GM19468 (cell line): ENCODE data around the gene PDZD4.
A peak's percentile ranks its signal among the peaks of the same experiment; 100 is the strongest.

Experiments
- ATAC-seq: cut with Tn5 transposase; IDR thresholded peaks from one replicate; pipeline ENCODE4 v1.9.1; 2021; ENCODE audit warnings: mild to moderate bottlenecking, moderate library complexity, moderate number of reproducible peaks; ENCODE audit not compliant: unreplicated experiment; ENCODE audit errors: extremely low read depth

PDZD4 gene

DNA sequence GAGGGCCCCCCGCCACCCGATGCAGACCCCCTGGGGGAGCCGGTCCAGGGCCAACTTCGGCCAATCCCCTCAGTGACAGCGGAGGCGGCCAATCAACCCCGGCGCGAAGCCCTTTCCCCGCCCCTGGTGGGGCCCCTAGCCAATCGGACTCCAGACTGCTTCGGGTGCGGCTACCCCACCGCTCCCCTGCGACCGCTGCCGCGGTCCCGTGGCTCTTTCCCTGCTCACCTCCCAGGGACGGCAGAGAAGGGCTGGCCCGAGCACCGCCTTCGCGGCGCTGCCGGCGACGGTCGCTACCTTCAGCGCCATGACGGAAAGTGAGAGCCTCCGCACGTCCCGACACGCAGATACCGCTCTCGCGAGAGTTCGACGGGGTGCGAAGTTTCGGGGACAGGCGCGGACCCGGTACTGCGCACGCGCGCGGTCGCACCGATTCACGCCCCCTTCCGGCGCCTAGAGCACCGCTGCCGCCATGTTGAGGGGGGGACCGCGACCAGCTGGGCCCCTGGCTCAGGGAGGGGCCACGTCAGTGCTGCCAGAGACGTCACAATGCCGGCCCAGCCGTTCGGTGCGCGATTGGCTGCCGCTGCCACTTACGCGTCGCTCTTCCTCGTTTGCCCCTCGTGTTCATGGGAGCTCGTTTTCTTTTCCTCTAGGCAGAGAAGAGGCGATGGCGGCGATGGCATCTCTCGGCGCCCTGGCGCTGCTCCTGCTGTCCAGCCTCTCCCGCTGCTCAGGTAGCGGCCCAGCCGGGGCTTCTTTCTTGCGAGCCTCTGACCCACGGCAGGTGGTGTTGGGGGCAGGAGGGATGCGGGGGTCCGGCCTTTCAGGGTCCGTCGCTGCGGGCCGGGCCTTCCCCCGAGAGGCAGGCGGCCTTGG is 36.1 kb downstream of the PDZD4 start, which contains the start of the genes IDH3G and SSR4:
TSS of gene IDH3G (minus strand) at position 358 of the 879 bp plus-strand sequence. CDS start at position 309, 49 bp downstream.
TSS of gene SSR4 (plus strand) at position 651 of the 879 bp plus-strand sequence. CDS start at position 671, 20 bp downstream.
- peak; percentile 79 for ATAC-seq

DNA sequence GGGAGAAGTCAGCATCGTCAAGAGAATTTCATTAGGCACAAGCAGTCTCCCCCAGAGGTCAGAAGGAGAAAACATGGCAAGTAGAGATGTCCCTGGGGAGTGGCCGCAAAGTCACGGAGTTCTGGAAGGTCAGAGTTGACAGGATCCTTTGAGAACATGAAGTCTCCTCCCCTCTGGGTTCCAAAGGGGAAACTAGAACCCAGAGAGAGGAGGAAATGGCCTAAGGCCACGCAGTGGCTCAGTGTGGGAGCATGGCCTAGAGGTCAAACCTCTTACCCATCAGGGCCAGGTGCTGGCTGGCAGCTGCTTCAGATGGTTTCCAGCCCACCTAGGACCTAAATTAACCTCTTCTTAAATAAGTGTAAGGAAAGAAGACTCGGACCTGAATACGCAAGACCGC is 37.1 kb downstream of the PDZD4 start:
- ATAC-seq, result no peak

DNA sequence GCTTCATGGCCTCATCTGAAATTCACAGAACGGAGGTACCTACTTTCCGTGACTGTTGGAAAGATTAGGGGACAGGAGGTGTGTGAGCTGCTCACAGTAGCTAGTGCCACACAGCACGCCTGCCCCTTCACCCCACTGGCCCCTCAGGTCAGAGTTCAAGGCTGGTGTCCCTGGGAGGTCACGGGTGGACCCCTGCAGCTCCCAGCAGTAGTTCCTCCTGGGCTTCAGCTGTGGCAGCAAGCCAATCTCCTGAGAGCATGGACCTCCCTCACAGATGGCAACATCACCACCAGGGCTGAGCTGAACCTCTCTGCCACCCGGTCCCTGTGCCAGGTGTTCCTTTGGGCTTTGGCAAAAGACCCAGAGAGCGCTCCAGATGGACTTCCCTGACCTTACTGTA is 38.0 kb downstream of the PDZD4 start:
- no peak for ATAC-seq

DNA sequence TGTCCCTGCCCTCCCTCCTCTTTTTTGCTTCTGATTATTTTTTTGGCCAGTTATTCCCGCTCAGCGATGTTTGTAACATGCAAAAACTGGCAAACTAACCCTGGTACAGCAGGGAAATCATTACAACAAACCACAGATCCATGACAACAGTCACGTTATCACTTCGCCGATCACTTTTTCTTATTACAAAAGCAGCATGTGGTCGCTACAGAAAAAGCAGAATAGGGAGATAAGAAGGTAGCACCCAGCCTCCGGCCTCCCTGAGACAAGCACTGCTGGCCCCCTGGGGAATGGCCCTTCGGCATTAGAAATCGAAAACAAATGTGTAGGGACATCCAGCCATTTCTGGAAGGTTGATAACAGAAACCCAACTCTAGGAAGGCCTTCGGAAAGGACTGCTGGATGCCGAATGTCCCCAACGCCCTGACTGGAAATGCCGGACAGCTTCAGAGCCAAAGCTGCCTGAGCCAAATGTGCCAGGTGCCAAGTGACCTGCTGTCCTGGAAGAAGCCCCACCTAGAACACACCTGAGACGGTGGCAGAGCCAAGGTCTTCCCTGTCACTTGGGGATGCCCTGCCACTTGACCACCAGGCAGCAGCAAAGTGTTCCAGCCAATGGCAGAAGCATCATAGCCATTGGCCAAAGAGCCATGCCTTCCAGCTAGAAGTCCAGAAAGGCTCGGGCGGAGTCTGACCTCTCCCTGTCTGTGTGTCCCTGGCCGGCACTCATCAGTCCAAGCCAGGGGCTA is 39.1 kb downstream of the PDZD4 start:
- no peak for ATAC-seq

DNA sequence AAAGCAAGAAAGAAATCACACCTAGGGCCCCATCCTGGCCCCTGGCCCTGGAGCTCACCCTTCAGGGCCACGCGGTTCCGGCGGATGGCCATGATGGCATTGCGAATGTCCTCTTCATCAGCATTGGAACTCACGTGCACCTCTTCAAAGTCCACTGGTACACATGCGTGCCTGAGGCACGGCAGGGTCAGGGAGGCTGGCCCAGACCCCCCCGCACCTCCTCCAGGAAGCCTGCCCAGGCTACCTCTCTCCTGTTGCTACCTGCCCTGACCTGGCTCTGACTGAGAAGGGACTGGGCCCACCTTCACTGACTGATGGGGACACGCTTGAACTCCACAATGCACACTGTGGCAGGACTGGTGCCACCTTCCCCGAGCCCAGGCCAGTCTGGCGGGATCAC is 40.7 kb downstream of the PDZD4 start:
- no peak for ATAC-seq

DNA sequence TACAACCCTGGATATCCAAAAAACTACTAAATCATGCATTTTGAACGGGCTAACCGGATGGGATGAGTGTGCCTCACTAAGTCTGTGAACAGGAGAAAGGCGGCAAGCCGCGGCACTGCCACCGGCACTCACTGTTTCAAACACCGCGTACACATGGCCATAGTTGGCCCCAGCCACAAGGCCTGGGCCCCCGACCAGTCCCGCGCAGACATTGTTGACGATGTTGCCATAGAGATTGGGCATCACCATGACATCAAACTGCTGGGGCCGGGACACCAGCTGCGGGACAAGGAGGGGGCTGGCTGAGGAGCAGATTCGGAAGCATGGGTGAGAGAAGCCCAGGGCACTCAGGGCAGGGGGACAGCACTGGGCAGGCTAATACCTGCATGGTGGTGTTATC is 43.7 kb downstream of the PDZD4 start:
- no peak for ATAC-seq

DNA sequence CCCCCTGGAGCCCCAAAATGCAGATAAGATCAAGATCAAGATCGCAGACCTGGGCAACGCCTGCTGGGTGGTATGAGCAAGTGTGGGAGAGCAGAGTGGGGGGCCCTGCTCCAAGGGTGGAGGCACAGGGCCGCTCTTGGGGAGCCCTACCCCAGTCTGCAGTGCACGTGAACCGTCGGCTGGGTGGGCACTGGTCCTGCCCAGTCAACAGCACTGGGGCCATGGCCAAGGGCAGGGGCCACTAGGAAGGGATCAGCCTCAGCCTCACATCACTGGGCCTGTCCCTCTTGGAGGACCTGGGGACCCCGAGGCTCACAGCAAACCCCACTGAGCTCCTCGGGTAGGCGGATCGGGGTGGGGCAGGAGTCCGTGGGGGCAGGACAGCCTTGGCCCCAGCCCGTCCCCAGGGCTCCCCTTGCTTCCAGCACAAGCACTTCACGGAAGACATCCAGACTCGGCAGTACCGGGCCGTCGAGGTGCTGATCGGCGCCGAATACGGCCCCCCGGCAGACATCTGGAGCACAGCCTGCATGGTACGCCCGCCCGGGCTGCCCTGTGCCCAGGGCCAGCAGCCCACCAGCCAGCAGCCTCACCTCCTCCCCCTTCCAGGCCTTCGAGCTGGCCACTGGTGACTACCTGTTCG is 45.9 kb downstream of the PDZD4 start:
- ATAC-seq, result no peak

DNA sequence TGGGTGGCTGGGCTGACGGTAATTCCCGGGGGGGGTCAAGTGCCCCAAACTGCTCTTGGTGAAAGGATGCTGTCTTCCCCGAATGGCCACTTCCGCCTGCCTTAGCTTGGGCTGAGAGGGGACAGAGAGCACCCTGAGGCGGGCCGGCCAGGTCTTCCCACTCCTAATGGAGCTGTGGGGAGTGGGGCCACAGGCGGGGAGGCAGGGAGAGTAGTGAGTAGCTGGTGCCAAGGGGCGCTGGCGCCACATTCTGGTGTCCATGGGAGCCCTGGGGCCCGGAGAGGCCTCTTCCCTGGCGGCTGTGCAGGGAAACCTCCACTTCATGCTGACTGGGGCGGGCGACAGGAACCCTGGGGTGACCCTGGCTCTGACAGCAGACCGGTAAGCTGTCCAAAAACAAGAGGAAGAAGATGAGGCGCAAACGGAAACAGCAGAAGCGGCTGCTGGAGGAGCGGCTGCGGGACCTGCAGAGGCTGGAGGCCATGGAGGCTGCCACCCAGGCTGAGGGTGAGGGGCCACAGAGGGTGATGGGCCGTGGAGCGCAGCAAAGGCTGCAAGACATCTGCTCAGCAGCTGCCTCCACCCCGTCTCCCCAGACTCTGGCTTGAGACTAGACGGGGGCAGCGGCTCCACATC is 46.8 kb downstream of the PDZD4 start:
- ATAC-seq, result no peak

DNA sequence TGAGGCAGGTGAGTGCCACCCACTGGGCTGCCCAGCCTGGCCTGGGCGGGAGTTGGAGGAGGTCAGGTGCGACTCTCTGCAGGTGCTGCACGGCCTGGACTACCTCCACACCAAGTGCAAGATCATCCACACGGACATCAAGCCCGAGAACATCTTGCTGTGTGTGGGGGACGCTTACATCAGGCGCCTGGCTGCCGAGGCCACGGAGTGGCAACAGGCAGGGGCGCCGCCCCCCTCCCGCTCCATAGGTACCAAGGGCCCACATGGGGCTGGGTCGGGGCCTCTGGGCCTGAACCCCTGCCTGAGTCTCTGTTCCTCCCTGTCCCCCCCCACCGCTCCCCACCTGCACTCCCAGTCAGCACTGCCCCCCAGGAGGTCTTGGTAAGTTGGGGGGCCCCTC is 47.5 kb downstream of the PDZD4 start:
- no peak for ATAC-seq

DNA sequence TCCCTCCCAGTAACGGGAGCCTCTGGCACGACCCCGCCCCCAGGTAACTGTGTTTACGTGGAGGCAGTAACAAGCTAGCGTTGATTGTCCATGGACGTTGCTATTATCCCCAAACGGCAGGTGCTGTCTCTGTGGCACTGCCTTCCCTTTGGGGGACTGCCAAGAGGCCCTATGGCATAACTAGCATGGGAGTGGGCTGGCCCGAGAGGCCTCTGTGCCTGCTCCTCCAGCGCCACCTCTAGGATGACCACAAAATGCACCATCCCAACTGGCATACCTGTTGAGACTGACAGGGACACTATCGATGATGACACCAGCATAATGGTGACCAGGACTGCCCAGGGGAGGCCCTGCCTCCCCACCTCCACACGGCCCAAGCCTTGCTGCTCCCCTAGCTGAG is 48.0 kb downstream of the PDZD4 start:
- no peak for ATAC-seq

DNA sequence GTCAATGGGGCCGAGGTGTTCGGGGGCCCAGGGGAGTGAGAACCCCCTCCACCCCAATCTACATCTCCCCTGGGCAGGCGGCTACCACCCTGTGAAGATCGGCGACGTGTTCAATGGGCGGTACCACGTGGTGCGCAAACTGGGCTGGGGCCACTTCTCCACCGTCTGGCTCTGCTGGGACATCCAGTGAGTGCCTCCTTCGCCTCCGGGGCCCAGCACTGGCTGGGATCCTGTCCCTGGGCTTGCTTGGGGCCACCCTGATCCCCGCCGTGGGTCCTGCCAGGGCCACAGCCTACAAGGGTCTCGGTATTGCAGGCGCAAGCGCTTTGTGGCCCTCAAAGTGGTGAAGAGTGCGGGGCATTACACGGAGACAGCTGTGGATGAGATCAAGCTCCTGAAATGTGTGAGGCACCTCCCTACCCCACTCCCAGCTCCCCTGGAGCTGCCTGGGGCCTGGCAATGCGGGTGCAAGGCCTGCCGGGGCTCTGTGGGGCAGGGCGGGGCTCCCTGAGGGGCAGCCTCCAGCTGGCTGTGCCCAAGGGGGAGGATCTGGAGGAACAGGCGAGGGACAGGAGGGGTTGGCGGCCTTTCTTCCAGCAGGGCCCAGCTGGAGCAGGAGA is 48.8 kb downstream of the PDZD4 start:
- ATAC-seq, result no peak

DNA sequence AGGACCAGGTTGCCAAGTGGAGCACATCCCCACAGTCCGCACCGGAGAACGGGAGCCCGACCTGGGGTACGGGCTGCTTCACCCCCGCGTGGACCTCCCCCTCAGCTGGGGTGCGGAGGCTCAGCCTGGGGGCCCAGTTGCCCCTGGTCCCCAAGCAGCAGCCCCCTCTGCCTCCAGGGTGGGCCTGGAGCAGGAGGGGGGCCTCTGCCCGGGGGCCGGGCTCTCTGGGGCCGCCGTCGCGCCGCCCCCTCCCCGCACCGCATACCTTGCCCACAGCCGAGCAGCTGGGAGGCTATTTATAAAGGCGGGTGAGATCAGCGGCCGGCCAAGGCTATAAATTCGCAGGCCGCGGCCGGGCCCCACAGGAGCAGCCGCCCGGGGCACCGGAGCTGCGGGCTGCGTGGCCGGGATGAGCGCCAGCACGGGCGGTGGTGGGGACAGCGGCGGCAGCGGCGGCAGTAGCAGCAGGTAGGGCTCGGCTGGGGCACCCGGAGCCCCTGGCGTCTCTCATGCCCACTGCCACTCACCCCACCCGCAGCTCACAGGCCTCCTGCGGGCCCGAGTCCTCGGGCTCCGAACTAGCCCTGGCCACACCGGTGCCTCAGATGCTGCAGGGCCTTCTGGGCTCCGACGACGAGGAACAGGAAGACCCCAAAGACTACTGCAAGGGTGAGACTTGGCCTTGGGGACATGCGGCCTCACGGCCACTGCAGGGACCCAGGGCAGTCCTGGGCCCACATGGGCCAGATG is 49.5 kb downstream of the PDZD4 start, which contains the start of gene SRPK3:
TSS of gene SRPK3 (plus strand) at position 364 of the 750 bp plus-strand sequence. CDS start at position 410, 46 bp downstream.
- no peak for ATAC-seq

DNA sequence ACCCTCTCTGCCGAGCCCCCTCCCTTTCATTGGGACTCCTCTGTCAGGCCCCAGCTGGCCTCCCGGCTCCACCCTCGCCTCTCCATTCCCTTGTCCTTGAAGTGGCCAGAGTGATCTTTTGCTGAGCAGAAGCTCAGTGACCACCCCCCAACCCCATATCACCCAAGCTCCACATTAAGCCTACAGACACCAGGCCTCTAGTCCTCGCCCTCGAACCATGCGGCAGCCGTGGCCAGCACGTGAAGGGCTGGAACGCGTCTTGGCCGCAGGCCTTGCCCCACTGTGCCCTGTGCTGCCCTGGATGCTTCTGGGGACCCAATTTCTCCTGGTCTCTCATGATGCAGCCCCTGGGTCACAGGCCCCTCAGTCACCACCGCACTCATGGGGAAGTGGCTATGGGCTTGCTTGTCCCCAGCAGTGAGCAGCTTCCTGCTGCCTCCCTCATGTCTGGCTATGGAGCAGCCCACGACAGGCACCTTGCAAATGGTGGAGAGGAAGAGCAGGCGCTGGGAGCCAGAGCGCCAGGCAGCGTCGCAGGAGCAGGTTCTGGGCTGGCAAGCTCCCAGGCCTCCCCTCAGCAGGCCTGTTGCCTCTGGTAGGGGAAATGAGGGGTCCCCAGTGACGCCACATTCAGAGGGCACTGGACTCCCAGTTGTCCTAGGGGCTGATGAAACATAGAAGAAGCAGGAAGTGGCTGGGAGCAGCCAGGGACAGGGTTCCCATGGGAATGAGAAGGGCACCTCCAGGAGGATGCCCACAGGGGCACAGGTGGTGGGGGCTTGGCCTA is 50.3 kb downstream of the PDZD4 start:
- no peak for ATAC-seq

DNA sequence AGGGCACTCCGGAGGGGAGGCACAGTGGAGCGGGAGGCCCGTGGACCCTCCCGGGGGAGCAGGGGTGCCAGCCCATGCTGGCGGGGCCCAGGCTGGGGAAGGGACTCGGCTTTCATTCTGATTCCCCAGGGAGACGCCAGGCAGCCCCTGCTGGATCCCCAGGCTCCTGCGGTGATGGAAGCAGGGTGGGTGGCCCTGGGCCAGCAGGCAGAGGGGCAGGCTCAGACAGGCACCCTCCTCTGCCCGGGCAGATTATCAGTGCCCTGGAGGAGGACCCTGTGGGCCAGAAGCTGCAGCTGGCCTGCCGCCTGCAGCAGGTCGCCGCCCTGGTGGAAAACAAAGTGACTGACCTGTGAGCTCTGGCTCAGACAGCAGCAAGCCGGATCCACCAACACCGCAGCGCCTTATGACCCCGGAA is 51.7 kb downstream of the PDZD4 start:
- no peak for ATAC-seq

DNA sequence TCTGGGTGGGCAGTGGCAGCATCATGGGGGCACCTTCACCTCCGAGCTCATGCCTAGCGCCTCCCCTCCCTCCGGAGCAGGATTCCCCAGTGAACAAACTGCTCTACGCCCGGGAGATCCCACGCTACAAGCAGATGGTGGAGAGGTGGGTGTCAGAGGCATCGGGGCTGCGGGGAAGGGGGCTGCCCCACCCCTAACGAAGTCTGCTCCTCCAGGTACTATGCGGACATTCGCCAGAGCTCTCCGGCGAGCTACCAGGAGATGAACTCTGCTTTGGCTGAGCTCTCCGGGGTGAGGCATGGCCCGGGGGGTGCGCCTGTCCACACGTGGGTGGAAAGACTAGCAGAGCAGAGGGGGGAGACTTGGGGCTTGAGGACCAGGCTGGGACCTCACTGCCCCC is 52.2 kb downstream of the PDZD4 start:
- ATAC-seq, result no peak

DNA sequence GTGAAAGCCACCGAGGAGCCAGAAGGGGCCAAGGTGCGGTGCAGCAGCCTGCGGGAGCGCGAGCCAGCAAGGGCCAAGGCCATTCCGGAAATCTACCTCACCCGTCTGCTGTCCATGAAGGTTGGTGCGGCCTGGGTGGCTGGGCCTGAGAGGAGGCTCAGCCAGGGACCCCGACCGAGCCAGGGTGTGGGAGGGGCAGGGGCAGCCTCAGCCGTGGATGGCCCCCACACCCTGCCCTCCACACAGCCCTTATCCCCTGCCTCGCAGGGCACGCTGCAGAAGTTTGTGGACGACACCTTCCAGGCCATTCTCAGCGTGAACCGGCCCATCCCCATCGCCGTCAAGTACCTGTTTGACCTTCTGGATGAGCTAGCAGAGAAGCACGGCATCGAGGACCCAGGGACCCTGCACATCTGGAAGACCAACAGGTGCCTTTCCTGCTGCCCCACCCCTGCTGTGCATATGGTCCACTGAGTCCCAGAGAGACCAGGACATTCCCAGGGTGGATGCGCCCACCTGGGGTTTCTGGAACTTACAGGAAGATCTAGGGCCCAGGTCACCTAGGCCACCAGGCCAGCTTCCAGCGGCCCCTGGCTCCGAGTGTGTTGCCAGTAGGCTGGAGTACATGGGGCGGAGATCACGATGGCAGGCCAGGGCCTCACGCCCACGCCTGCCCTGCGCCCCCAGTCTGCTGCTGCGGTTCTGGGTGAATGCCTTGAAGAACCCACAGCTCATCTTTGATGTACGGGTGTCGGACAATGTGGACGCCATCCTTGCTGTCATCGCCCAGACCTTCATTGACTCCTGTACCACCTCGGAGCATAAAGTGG is 52.9 kb downstream of the PDZD4 start:
- no peak for ATAC-seq

DNA sequence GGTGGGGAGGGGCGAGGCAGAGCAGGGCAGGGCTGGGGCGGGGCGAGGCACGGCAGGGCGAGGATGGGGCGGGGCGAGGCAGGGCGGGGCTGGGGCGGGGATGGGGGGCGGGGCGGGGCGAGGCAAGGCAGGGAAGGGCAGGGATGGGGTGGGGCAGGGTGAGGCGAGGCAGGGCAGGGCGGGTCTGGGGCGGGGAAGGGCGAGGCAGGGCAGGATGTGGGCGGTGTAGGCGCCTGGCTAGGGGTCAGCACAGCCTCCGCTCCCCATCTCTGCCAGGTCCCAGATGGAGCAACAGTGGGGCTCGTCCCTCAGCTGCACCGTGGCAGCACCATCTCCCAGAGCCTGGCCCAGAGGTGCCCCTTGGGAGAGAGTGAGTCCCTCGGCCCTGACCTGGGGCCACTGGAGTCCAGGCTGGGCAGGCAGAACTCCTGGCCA is 53.7 kb downstream of the PDZD4 start:
- no peak for ATAC-seq
